ENCODE results near the gene MCC.

The MCC gene

DNA sequence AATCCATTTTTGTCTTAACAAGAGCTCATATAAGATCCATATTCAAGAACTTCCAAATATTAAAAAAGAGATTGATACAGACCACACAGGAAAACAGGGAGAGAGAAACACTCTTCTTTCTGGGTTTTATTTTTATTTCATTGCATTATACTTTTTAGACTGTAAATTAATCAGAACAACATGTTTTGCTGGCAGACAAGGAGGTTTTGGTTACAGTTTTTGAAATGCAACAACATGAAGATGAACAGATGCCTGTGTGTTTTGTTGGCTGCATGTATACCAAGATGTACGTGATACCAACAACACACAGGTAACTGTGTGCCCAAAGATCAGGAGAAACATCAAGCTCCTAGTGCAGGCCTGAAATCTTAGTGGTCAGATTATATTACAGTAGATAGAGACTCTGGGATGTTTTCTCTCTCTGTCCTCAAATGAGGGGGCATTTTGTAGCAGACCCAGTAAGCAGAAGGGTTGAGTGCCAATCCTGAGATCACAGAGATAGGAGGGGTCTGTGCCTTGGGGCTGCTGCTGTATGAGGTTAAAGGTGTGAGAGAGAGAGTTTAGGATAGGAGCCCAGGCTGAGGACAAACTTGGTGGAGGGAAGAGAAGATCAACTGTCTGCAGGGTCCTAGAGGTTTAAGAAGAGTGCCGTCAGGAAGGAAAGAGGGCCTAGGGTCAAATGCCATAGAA is 359.5 kb downstream of the MCC start:
- no peak for DNase-seq

DNA sequence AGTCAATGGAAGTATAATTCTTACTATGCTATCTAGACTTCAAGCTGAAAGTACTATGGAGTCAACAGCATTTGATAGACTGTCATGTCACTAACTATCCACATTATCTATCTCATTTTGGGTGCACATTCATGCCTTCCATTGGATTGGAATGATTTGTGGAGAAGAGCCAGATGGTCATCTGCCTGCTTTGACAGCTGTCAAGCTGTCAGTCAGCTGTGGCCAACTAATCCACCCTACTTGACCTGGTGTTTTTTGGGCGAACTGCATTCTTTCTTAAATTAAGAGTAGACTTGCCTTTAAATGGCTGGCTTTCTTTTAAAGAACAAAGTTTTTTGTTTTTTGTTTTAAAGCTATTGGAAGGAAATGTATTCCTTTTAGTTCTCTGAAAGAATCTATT is 360.2 kb downstream of the MCC start:
- DNase-seq = no peak

DNA sequence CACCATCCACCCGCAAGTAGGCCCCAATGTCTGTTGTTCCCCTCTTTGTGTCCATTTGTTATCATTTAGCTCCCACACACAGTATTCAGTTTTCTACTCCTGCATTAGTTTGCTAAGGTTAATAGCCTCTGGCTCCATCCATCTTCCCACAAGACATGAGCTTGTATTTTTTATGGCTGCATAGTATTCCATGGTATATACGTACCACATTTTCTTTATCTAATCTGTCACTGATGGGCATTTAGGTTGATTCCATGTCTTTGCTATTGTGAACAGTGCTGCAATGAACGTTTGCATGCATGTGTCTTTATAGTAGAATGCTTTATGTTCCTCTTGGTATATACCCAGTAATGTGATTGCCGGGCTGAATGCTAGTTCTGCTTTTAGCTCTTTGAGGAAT is 361.2 kb downstream of the MCC start:
- no peak for DNase-seq

DNA sequence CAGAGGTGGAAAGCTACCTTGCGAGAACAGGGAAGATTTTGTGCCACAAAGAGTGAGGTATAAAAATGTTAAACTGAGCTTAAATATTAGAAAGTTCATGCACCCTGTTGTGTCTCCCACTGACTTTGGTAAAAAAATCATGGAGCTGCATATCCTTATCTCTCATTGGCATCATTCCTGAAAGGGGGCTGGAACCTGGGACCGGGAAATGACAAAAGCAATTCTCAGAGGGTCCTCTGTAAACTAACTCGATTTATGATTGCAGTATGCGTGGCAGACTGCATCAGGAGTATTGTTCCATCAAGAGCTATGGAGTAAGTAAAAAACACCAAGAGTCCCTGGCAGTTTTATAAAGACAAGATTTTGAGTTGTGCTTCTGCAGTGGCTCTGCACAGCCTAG is 362.9 kb downstream of the MCC start:
- DNase-seq = no peak

DNA sequence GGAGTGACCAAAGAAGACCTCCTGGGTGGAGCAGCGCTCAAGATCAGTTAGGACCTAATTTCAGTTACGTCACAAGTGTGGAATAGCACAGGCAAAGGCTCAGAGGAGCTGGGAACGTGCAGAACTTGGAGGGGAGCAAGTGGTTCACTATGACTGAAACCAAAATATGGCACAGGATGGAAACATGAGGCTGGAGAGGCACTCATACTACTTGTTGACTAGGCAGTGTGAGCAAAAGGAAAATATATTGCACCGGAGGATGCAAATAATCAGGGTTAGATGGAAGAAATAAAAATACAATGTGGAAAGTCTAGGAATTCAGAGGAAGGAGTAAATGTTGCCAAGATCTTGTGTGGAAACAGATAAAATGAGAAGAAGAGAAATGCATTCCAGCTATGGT is 363.3 kb downstream of the MCC start:
- no peak for DNase-seq

DNA sequence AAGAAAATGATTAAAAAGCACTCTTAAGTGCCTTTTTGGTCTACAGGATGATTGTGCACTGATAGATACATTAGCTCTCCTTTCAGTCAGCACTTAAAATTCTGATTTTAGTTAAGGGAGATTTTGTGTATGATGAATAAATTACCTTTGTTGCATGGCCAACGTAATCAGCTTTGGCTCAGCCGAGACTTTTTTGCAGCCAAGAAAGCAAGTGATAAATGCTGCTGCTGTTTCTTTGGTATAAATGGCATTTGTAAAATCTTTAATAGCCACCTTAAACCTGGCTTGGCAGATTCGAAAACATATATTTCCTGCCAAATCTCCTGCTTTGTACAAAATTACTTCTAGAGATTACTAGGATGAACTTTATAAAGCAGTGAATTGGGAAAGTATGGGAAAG is 364.0 kb downstream of the MCC start:
- no peak for DNase-seq

DNA sequence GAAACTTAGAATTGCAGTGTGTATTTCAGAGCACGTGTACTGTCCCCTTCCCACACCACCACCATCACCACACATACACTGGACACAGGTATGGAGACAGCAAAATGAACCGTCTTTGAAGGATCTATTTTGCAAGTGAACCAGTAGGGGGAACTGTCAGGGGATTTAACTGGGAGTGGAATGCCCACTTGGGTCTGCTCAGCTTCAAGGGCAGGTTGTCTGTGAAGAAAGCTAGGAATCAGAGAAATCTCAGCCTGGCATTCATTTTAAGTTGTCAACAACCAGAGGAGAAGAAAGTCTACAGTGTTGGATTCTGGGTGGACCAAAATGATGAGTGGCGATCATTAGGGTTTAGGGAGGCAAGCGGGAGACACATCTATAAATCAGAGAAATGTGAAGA is 364.6 kb downstream of the MCC start:
- DNase-seq = no peak

DNA sequence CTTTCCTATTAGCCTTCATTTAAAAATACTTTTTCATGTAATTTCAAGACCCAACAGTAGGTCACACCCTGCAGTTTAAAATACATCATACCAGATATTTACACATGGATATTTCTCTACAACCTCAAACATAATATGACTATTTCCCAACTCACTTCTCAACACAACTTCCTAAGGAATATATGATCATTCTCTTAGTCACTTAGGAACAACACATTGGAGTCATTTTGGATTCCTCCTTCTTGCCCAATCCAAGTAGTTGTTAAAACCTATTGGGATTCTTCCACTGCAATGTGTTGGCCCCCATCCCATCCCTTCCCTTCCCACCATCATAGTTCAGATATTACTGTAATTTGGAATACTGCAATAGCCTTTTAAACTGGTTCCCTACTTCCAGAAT is 366.2 kb downstream of the MCC start:
- DNase-seq = no peak

DNA sequence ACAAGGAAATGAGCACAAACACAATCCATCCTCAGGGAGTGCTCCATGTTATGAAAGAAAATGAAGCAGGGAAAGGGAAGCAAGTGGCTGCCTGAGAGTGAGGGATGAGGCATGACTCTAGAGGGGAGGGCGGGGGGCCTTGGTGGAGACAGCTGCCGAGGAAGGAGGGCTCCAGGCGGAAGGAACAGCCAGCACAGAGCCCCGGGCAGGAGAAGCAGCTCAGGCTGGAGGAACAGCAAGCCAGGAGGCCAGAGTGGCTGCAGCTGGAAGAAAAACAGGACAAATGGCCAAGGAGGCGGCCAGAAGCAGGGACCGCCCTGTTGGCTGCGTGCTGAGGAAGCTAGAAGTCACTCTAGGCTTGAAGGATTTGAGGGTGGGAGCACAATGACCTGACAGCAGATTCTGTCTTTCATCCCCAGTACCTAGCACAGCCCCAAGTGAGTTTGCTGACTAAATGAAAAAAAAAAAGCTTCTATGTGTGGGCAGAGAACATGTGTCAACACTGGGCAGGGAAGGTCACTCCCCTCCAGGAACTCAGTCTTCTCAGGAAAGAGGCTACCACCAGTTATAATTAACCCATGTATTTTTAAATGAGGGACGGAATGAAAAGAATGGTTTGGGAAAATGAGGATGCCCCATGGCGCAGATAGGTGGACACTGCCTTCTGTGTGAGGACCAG is 368.9 kb downstream of the MCC start:
- DNase-seq = no peak

DNA sequence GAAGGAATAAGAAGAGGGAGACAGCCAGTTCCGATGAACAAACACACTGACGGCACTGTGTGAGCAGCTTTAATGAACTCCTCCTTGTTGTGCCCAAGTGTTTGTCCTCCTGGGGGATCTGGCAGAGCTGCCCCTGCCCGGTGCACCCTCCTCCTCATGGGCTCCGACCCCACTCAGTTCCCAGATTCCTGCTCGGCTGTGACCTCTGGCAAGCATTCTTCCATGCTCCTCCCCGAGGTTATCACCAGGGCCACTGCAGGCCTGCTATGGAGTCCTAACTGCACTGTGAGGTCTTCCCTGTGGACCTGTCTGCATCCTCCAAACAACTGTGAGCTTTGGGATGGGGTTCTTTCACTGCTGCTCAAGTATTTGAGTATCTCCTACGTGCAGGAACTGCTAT is 369.5 kb downstream of the MCC start:
- DNase-seq = no peak

DNA sequence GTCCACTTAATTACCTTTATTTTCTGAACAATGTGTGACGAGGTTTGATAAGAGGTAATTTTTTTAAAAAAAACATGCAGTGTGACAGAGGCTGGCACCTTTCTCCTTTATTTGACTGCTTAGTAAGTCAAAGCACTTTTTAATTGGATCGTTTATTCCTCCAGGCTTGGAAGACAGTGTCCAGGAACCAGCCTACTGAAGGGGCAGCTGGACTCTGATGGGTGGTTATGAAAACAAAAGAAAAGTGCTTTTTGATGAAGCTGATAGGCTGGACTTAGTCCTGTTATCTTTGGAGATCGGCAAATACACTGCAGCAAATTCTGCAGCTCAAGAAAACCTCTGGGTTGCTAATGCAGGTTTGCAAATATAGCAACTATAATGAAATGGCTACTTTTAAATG is 370.0 kb downstream of the MCC start:
- no peak for DNase-seq

DNA sequence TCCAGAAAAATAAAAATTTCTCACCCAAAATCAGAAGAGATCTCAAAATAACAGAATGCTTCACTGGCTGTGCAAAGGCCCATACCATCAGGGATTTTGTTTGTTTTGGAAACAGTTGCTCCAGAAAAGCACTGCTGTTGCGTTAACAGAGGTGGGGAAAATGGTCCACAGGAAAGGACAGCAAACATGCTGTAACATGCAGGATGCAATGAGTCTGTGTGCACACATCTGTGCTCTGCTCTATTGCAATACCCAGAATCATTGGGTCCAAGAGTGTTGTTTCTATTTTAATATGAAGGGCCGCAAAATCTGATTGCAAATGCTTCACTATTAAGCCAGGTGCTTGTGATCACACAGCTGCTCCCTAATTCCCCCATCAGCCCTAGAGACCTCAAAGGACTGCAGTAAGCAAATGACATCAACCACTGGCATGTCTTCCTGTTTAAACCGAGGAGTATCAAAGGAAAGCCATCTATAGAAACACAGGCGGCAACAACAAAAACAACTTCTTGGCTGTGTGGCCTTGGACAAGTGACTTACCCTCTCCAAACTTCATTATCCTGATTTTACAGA is 370.6 kb downstream of the MCC start:
- DNase-seq = no peak

DNA sequence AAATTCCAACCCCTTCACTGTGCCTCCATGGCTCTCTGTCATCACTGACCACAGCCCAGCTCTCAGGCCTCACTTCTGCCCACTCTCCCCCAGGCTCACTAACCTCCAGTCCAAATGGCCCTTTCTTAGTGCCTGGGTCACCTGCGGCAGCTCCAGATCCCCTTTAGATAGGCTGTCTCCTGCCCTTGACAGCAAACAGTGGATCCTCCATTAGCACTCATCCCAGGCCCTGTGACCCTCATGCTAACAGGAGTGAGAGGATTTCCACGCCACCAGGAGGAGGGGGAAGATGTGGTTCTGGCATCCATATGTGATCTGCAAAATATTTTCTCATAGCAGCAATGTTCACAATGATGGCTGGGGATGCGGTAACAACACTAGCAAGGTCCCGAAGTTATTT is 372.3 kb downstream of the MCC start:
- no peak for DNase-seq

DNA sequence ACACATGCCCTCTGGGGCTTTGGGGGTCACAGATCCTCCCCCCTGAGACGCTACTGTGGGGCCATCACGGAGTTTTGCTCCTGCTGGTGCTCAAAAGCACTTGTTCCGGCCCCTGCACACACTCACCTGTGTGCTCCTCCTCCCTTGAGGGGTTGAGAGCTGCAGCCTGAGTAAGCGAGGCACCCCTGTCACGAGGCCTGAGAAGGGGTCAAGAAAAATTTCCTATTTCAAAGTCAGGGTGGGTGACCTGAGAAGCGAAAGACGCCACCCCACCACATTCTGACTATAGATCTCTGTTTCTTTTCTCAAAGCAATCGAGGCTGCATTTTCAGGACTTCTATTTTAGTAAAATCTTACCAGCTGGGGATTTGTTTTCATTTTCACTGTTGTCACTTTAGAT is 373.2 kb downstream of the MCC start:
- no peak for DNase-seq

DNA sequence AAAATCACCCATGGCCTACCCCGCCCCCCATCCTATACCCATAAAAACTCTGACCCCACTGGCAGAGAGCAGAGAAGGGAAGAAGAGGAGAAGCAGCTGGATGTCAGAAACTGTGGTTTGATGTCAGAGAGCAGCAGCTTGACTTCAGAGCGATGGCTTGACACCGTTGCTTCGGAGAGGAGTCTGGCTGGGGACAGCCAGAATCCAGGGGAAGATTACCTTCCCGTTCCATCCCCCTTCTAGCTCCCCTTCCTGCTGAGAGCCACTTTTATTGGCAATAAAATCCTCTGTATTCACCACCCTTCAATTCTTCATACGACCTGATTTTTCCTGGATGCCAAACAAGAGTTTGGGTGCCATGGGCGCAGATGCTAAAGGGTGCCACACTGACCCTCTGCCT is 373.7 kb downstream of the MCC start:
- DNase-seq = no peak

DNA sequence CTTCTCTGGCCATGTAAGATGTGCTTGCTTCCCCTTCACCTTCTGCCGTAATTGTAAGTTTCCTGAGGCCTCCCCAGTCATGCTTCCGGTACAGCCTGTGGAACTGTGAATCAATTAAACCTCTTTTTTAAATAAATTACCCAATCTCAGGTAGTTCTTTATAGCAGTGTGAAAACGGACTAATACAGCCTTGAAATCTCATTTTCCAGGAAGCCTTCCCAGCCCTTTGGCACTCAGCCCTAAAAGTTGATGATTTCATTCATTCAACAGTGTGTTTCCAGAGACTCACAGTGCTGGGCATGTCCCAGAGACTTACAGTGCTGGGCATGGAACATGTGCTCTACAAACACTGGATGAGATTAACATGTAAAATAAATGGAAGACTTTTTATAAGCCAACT is 375.8 kb downstream of the MCC start:
- no peak for DNase-seq

DNA sequence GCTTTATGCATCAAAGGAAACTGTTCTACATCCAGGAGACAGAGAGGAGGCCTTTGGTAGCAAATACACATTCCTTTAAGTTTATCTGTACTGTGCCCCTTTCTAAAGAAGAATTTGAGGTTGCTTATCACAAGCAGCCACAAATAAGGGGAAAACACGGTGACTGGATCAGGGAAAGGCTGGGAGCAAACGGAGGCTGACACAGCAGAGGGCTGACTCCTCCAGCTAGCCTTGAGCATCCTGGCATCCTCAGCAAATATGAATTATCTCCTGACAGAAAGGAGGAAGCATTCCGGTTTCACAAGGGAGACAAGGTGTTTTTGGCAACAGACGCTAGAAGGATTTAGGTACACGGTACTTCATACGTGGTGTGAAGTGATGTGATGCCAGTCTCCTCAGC is 378.1 kb downstream of the MCC start:
- no peak for DNase-seq

DNA sequence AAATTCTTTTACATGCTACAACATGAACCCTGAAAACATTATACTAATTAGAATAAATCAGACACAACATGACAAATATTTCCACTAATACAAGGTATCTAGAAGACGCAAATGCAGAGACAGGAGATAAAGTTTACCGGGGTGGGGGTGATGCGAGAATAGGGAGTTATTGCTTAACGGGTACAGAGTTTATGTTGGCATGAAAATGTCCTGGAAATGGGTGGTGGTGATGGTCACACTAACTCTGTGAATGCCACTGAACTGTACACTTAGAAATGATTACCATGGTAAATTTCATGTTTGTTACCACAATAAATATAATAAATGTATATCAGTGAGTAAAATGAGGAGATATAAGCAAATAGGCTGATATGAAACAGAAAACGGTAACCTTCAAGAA is 378.9 kb downstream of the MCC start:
- no peak for DNase-seq

DNA sequence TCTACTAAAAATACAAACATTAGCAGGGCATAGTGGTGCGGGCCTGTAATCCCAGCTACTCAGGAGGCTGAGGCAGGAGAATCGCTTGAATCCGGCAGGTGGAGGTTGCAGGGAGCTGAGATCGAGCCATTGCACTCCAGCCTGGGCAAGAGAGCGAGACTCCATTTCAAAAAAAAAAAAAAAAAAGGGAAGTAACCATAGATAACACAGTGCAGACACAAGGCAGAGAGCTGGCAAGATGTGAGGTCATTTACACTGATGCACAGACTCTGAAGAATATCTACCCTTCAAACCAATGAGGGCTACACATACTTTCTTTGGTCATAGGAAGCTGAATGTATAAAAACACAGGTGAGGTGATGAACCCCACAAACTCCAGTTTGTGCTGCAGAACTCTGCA is 379.8 kb downstream of the MCC start:
- no peak for DNase-seq

DNA sequence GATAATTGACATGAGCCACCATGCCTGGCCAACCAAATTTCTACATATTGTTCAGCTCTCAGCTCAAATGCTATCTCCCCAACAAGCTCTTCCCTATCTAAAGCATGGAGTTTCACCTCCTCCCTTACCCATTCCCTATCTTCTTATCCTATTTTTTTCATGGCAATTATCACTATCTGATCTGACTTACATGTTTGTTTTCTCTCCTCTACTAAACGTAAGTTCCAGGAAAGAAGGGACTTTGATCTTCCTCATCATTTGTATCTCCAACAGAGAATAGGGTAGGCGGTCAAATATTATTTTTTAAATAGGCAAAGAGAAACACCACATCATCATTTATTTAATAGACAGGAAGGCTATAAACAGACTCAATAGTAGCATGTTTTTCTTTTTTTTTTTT is 381.4 kb downstream of the MCC start:
- no peak for DNase-seq

DNA sequence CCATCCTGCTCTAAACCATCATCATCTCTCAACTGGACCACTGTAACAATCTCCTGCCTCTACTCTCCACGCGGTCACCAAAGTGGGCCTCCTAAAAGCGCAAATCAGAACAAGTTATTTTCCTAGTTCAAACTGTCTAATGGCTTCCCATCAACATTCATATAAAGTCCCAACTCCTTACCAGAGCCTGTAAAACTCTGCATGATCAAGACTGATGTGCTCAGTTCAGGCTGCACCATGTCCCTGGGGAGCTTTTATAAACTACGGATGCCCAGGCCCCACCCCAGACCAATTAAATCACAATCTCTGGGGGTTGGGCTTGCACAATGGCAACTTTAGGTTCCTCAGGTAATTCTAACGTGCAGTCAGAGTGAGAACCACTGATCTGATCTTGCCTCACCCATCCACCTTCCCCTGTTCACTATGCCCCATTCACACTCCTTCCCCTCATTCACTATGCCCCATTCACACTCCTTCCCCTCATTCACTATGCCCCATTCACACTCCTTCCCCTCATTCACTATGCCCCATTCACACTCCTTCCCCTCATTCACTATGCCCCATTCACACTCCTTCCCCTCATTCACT is 382.5 kb downstream of the MCC start:
- no peak for DNase-seq

DNA sequence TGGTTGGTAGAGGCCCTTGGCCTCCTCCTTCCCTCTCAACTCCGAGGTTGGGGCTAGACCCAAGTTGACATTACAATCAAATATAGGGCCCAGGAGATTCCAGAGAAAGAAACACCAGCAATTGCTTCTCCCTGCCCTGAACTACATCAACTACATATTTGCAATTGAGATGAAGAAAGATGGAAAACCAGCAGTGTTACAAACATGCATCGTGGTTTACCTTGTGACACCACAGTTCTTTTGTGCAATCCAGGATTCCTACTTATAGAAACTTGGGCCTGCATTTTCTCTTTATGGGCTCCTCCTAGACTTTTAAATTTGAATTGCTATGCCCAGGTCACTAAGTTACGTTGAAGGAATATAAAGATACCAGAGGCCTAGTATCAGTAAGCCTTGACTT is 384.9 kb downstream of the MCC start:
- no peak for DNase-seq

DNA sequence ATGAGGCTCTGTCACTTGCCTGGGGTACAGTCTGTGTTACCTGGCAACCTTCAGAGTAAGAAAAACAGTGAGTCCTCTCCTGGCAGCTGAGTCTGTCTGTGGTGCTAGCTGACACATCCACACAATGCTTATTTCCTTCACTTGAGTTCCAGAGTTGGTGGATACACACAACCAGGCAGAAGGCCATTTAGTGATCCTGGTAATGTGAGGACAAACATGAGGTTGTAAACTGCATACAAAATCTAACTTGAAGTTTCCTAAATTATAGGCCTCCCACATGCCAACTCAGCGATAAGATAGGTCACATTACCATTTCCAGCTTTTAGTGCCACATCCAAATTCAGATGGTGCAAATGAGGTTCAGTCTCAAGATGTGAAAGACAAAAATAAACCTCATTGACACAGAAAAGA is 386.1 kb downstream of the MCC start:
- no peak for DNase-seq

DNA sequence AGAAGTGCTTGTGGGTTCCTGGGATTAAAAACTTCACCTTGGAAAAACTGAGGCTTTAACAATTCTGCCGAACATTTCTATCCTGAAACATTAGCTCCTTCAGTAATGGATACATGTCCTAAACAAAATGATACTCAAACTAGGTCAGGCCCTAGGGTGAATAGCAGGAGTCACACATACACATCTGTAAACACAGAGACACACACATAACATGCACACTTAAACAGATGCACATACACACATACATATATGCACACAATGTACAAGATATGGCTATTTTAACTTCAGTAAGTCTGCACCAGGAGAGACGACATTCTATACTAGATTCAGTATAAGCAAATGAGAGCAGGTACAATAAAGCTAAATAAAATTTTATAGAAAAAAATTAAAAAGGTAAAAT is 387.3 kb downstream of the MCC start:
- DNase-seq = no peak

DNA sequence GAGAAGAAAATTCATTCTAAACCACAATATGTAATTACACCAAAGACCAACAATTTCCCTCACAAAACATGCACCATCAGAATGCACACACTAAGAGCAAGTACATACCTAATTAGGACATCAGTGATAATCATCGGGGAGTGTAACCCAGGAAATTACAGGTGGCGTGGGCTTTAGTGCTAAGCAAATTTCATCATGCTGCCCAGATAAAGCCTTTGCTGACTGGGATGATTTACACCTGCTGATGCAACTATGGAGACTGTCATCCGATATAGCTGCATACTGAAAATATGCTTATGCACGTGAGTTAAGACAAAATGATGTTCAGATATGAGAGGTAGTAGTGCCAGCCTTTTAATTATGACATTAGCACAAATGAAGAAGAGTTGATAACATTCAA is 388.4 kb downstream of the MCC start:
- DNase-seq = no peak

All from activated CD4-positive, alpha-beta T cell treated with anti-CD3 and anti-CD28 coated beads for 48 hours (primary cell).